Esophagus muscularis mucosa (tissue), 4 donors: ENCODE data around the gene ZNF497. TPM values are rescaled to one million over a fixed set of nuclear protein-coding genes. Genes with fewer than 3 reads are reported as not detected.
A peak's percentile ranks its signal among the peaks of the same experiment; 100 is the strongest.

Experiments used
- DNase-seq: peaks from one replicate; pipeline ENCODE4 v3.0.0-alpha.2; 2017; ENCODE audit errors: extremely low spot score
- H3K27ac ChIP-seq, 4 donors: fragments of 200-600 bp; sonication (generic); replicated peaks in 1 of 4; 1 replicate in 3 of 4; 2 replicates in 1 of 4; pipeline ENCODE4 v1.5.1; 2016 to 2019; ENCODE audit warnings: mild to moderate bottlenecking in 1 of 4
- H3K27me3 ChIP-seq, 4 donors: fragments of 200-600 bp; sonication (generic); one replicate each; pipeline versions ENCODE4 v1.5.1 to v1.6.0; 2016 to 2019
- H3K36me3 ChIP-seq, 4 donors: fragments of 200-600 bp; sonication (generic); one replicate each; pipeline ENCODE4 v1.5.1; 2016 to 2019
- H3K4me1 ChIP-seq, 4 donors: fragments of 200-600 bp; sonication (generic); one replicate each; pipeline ENCODE4 v1.5.1; 2016 to 2019
- H3K4me3 ChIP-seq, 4 donors: fragments of 200-600 bp; sonication (generic); 1 replicate in 2 of 4; 2 replicates in 2 of 4; pipeline ENCODE4 v1.5.1; 2016 to 2019; ENCODE audit warnings: mild to moderate bottlenecking in 4 of 4, moderate library complexity in 1 of 4
- H3K9me3 ChIP-seq, 4 donors: fragments of 200-600 bp; sonication (generic); 1 replicate in 3 of 4; 2 replicates in 1 of 4; pipeline ENCODE4 v1.5.1; 2016 to 2019
- EP300 ChIP-seq: sonication (generic); formaldehyde crosslinking; IDR thresholded peaks from one replicate; pipeline ENCODE4 v1.6.1; 2017; ENCODE audit warnings: antibody characterized with exemption
- POLR2A ChIP-seq: fragments of 450-650 bp; IDR thresholded peaks from one replicate; pipeline ENCODE4 v1.6.1; 2017; ENCODE audit warnings: antibody characterized with exemption, moderate library complexity, mild to moderate bottlenecking, low read depth
- POLR2AphosphoS5 ChIP-seq, 2 donors: sonication (generic); formaldehyde crosslinking; IDR thresholded peaks; one replicate each; pipeline ENCODE4 v1.6.1; 2017; ENCODE audit warnings: antibody characterized with exemption in 2 of 2
- WGBS: methylation state at CpG from one replicate; pipeline ENCODE4 v1.1.5; 2018; 5-methylcytosine and 5-hydroxymethylcytosine counted together
- intact Hi-C: fragments of 100-400 bp; cut with DNase I; formaldehyde crosslinking; loops from one replicate; pipeline ENCODE4 v1.15.1; 2023
- total RNA-seq, 4 donors: library from RNA; depleted of rRNA; stranded (reverse); fragments of >200 nt; gene quantifications; one replicate each; pipeline versions ENCODE4 v1.1.0 to v1.2.1, GENCODE V29; 2016
- TF ChIP-seq, protein P1 (sequence below), 3 experiments: fragments of 200-600 bp in 2 of 3; fragments of 450-650 bp in 1 of 3; sonication (generic) in 2 of 3; IDR thresholded peaks; one replicate each; pipeline ENCODE4 v1.5.1; 2017 to 2019; ENCODE audit warnings: antibody characterized with exemption in 3 of 3, mild to moderate bottlenecking in 2 of 3, moderate library complexity in 1 of 3

ZNF497 gene
- total RNA-seq, 4 donors from 2014 or later, result 0.42 to 1.1 (median 0.92) TPM

- WGBS, result 82% methylated on average over 16 of the region's 23 CpGs
- no peak for DNase-seq
- TF ChIP-seq POLR2A (no peak), POLR2AphosphoS5 (IDR thresholded peaks at IDR 0.05) (no peak), EP300 (no peak)
- TF ChIP-seq, protein P1, sequence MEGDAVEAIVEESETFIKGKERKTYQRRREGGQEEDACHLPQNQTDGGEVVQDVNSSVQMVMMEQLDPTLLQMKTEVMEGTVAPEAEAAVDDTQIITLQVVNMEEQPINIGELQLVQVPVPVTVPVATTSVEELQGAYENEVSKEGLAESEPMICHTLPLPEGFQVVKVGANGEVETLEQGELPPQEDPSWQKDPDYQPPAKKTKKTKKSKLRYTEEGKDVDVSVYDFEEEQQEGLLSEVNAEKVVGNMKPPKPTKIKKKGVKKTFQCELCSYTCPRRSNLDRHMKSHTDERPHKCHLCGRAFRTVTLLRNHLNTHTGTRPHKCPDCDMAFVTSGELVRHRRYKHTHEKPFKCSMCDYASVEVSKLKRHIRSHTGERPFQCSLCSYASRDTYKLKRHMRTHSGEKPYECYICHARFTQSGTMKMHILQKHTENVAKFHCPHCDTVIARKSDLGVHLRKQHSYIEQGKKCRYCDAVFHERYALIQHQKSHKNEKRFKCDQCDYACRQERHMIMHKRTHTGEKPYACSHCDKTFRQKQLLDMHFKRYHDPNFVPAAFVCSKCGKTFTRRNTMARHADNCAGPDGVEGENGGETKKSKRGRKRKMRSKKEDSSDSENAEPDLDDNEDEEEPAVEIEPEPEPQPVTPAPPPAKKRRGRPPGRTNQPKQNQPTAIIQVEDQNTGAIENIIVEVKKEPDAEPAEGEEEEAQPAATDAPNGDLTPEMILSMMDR (IDR thresholded peaks at IDR 0.05), result no peak
These were observed 10.4 kb downstream of the ZNF497 start for GRCh38 chr19:58351990-58352755.

DNA sequence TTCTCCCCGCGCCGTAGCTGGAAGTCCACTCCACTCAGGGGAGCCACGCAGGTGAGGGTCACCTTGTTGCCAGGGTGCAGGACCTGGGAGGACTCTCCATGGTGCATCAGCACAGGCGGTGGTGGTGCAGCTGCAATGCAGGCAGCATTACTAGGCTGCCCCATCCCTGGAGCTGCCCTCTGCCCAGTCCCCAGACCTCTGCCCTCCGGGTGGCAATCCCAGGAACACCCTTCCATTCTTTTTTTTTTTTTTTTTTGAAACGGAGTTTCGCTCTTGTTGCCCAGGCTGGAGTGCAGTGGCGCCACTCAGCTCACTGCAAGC lies 11.0 kb downstream of the ZNF497 start:
- H3K36me3 ChIP-seq, result peaks cover 0 to 6% (median 0%) of the 10 kb centered on the region in 4 donors
- H3K27me3 ChIP-seq, result peaks cover 0 to 100% (median 51%) of the 10 kb centered on the region in 4 donors
- no peak overlapping the region for H3K27ac ChIP-seq
- DNase-seq, result no peak
- WGBS, result 94% methylated on average over 9 of the region's 9 CpGs
- no peaks in the 10 kb centered on the region for H3K9me3 ChIP-seq
- intact Hi-C loops, result no loop called here
- peaks cover 17 to 42% (median 29%) of the 10 kb centered on the region in 4 donors for H3K4me1 ChIP-seq
- TF ChIP-seq POLR2AphosphoS5 (IDR thresholded peaks at IDR 0.05) (no peak), EP300 (no peak), POLR2A (no peak)
- TF ChIP-seq, protein P1 (IDR thresholded peaks at IDR 0.05), result no peak
- H3K4me3 ChIP-seq, result no peak overlapping the region

More at GRCh38 chr19:58351990-58352755, 10.4 kb downstream of the ZNF497 start:
- Histone ChIP-seq H3K27ac (no peak overlapping the region), H3K27me3 (peaks cover 0 to 100% (median 50%) of the 10 kb centered on the region in 4 donors), H3K4me3 (no peak overlapping the region), H3K36me3 (peaks cover 0 to 6% (median 0%) of the 10 kb centered on the region in 4 donors), H3K9me3 (no peaks in the 10 kb centered on the region), H3K4me1 (peaks cover 23 to 43% (median 33%) of the 10 kb centered on the region in 4 donors)
- intact Hi-C loops, result no loop called here

- no peak for DNase-seq
- TF ChIP-seq POLR2A (no peak), EP300 (no peak), POLR2AphosphoS5 (IDR thresholded peaks at IDR 0.05) (no peak)
- TF ChIP-seq, protein P1 (IDR thresholded peaks at IDR 0.05), result no peak
- Histone ChIP-seq H3K27me3 (peaks cover 0 to 100% (median 50%) of the 10 kb centered on the region in 4 donors), H3K4me3 (peak overlapping the region in 2 of 4 donors; percentile 24 to 27), H3K27ac (no peak overlapping the region), H3K36me3 (peaks cover 0 to 6% (median 0%) of the 10 kb centered on the region in 4 donors), H3K4me1 (peaks cover 12 to 37% (median 23%) of the 10 kb centered on the region in 4 donors), H3K9me3 (no peaks in the 10 kb centered on the region)
- WGBS, result 75% methylated on average over 31 of the region's 34 CpGs
- intact Hi-C loops, result no loop called here
These were observed 11.5 kb downstream of the ZNF497 start for GRCh38 chr19:58350871-58351557.

DNA sequence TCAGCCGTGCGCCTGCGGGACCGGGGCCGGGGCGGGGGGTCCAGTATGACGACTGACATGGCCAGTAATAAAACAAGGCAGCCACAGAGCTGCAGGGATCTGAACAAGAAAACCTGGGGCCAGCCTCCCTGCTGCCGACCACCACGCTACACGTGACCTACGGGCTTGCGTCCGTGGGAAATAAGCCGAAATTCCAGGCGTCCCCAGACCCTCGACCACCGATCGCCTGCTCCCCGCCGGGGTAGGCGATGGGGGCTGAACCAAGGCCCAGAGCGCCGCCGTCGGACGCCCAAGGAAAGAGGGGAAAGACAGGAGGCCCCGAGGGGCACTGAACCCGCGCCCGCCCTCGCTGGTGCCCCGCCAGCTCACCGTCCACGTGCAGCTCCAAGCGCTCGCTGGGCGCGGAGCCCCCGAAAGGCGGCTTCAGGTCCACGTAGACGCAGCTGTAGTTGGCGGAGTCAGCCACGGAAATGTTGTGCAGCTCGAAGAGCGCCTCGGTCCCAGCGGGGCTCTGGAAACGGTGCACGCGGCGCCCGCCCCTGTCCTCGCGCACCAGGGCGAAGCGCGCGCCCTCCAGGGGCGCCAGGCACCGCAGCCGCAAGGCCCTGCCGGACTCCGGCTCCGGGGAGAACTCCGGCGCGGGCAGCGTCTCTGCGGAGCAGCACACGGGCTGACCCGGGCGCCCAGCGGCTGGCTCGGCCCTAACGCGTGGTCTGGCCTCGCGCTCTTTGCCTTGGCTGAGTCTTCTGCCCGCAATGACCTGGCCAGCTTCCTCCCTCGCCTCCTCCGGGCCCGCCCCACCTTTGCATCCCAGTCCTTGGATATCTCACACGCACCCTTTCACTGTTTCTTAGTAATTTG lies 12.3 kb downstream of the ZNF497 start:
- Histone ChIP-seq H3K4me3 (peak overlapping the region; percentile 12 to 27 (median 23)), H3K36me3 (peaks cover 0 to 6% (median 0%) of the 10 kb centered on the region in 4 donors), H3K9me3 (no peaks in the 10 kb centered on the region), H3K4me1 (peaks cover 9 to 31% (median 20%) of the 10 kb centered on the region in 4 donors), H3K27me3 (peaks cover 0 to 100% (median 44%) of the 10 kb centered on the region in 4 donors), H3K27ac (no peak overlapping the region)
- WGBS, result 43% methylated on average over 22 of the region's 84 CpGs
- intact Hi-C loops, result no loop called here
- TF ChIP-seq POLR2AphosphoS5 (IDR thresholded peaks at IDR 0.05) (no peak), EP300 (no peak), POLR2A (no peak)
- TF ChIP-seq, protein P1 (IDR thresholded peaks at IDR 0.05), result no peak
- no peak for DNase-seq
